DOHH2 (cell line): ENCODE data around the gene ADRA1B.

Experiments
- CTCF ChIP-seq: fragments of 200-600 bp; sonication (generic); IDR thresholded peaks from one replicate; pipeline ENCODE4 v1.5.1; 2014; ENCODE audit warnings: antibody characterized with exemption, mild to moderate bottlenecking, low read depth, low read length; ENCODE audit not compliant: poor library complexity, severe bottlenecking
- EZH2phosphoT487 ChIP-seq: fragments of 200-600 bp; sonication (generic); IDR thresholded peaks from 2 replicates; pipeline ENCODE4 v1.6.1; 2017; ENCODE audit warnings: borderline replicate concordance, mild to moderate bottlenecking, antibody characterized with exemption, low read length, moderate library complexity, mixed read lengths

GRCh38 chr5:160001457-160001856 lies 85.2 kb downstream of the ADRA1B start:
- TF ChIP-seq CTCF, result no peak
- TF ChIP-seq EZH2phosphoT487, result no peak
